ENCODE results near the gene BCL2L12. TPM values are rescaled to one million over a fixed set of nuclear protein-coding genes. Genes with fewer than 3 reads are reported as not detected.

Gene BCL2L12
- total and polyA plus RNA-seq, 9 donors = 6.7 to 21.0 (median 15.6) TPM

- Histone ChIP-seq H3K4me1 (ENCODE audit: insufficient read depth) (peaks cover 6% of the 10 kb centered on the region), H3K4me3 (no peak overlapping the region), H3K9me3 (no peaks in the 10 kb centered on the region), H3K36me3 (no peaks in the 10 kb centered on the region), H3K27me3 (no peaks in the 10 kb centered on the region), H3K27ac (no peak overlapping the region)
- WGBS, 3 donors = 49 to 56% (median 50%) methylated on average over 12 of the region's 12 CpGs
- DNase-seq = peak in 2 of 5 donors; percentile 31 to 48
- TF ChIP-seq POLR2A (IDR thresholded peaks at IDR 0.05) (no peak), CTCF (IDR thresholded peaks at IDR 0.05) (no peak), EP300 (IDR thresholded peaks at IDR 0.05) (no peak)
- intact Hi-C loops (cut with DNase I) = loop anchor here in 3 of 4 donors (5.0 to 10.0 kb wide), 3 partner anchors 37 to 194 kb away; partner anchors contain the start of genes RPL13A (in 1 of the 3), RPS11 (in 1 of the 3), RRAS (in 1 of the 3) and SCAF1 (in 1 of the 3)
These were observed 13.4 kb downstream of the BCL2L12 start for GRCh38 chr19:49678985-49679770.

- peaks cover 6% of the 10 kb centered on the region for H3K4me1 ChIP-seq (ENCODE audit: insufficient read depth)
- peak overlapping the region; percentile 32 to 56 for H3K27ac ChIP-seq
- no peaks in the 10 kb centered on the region for H3K36me3 ChIP-seq
- DNase-seq = peak in 2 of 5 donors; percentile 33 to 45
- WGBS, 3 donors = 42 to 44% (median 44%) methylated on average over 10 of the region's 10 CpGs
- H3K27me3 ChIP-seq = no peaks in the 10 kb centered on the region
- no peaks in the 10 kb centered on the region for H3K9me3 ChIP-seq
- no peak overlapping the region for H3K4me3 ChIP-seq
- intact Hi-C loops (cut with DNase I) = loop anchor here in 3 of 4 donors (5.0 to 10.0 kb wide), 5 partner anchors 38 to 205 kb away; partner anchors contain the start of genes FLT3LG (in 1 of the 3), PRR12 (in 1 of the 3), RPL13A (in 1 of the 3) and RPS11 (in 1 of the 3)
- no peak for TF ChIP-seq POLR2A (IDR thresholded peaks at IDR 0.05)
- TF ChIP-seq CTCF (IDR thresholded peaks at IDR 0.05) = no peak
- TF ChIP-seq EP300 (IDR thresholded peaks at IDR 0.05) = no peak
These were observed 14.2 kb downstream of the BCL2L12 start for GRCh38 chr19:49679771-49680413.

GRCh38 chr19:49680421-49681351, 15.0 kb downstream of the BCL2L12 start:
- peak overlapping the region; percentile 32 to 56 for H3K27ac ChIP-seq
- no peaks in the 10 kb centered on the region for H3K27me3 ChIP-seq
- peaks cover 6% of the 10 kb centered on the region for H3K4me1 ChIP-seq (ENCODE audit: insufficient read depth)
- peak; percentile 90 to 97 (median 96) for DNase-seq
- H3K36me3 ChIP-seq = no peaks in the 10 kb centered on the region
- intact Hi-C loops (cut with DNase I) = loop anchor here in 1 of 4 donors (10.0 kb wide), 2 partner anchors 86 to 206 kb away; partner anchors contain the start of genes FLT3LG and PRR12
- H3K4me3 ChIP-seq = no peak overlapping the region
- WGBS, 3 donors = 28 to 46% (median 29%) methylated on average over 25 to 40 of the region's 40 CpGs
- no peaks in the 10 kb centered on the region for H3K9me3 ChIP-seq
- TF ChIP-seq POLR2A (IDR thresholded peaks at IDR 0.05) (no peak), CTCF (IDR thresholded peaks at IDR 0.05) (peak; percentile 96 to 100 (median 98))

Measured in ovary (tissue), 9 donors.